ENCODE data around the gene CES3. TPM values are rescaled to one million over a fixed set of nuclear protein-coding genes. Genes with fewer than 3 reads are reported as not detected.
"Not testable (repeated sequence)": the region's sequence is repeated elsewhere in the genome, so short reads cannot be mapped to it uniquely, and the experiment has no call there.

CES3 gene
- total RNA-seq, 4 donors from 2014 or later = 0.31 to 1.6 (median 0.84) TPM

DNA sequence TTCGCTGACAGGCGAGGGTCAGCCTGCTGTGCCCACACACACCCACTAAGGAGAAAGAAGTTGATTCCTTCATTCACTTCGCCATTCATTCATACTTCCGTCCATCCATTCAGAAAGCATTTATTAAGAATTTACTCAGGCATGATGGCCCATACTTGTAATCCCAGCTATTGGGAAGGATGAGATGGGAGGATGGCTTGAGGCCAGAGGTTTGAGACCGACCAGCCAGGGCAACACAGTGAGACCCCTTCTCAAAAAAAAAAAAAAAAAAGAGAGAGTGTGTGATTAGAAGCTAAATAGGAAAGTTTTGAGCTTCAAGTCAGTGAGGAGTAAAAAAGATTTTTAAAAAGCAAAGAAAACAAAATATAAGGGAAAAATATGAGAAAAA, 17.0 kb upstream of the CES3 start:
- TF ChIP-seq, protein P1, sequence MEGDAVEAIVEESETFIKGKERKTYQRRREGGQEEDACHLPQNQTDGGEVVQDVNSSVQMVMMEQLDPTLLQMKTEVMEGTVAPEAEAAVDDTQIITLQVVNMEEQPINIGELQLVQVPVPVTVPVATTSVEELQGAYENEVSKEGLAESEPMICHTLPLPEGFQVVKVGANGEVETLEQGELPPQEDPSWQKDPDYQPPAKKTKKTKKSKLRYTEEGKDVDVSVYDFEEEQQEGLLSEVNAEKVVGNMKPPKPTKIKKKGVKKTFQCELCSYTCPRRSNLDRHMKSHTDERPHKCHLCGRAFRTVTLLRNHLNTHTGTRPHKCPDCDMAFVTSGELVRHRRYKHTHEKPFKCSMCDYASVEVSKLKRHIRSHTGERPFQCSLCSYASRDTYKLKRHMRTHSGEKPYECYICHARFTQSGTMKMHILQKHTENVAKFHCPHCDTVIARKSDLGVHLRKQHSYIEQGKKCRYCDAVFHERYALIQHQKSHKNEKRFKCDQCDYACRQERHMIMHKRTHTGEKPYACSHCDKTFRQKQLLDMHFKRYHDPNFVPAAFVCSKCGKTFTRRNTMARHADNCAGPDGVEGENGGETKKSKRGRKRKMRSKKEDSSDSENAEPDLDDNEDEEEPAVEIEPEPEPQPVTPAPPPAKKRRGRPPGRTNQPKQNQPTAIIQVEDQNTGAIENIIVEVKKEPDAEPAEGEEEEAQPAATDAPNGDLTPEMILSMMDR (IDR thresholded peaks at IDR 0.05) = no peak
- no peak for DNase-seq (ENCODE audit: low spot score)
- ATAC-seq (ENCODE audit: low FRiP score) = no peak

DNA sequence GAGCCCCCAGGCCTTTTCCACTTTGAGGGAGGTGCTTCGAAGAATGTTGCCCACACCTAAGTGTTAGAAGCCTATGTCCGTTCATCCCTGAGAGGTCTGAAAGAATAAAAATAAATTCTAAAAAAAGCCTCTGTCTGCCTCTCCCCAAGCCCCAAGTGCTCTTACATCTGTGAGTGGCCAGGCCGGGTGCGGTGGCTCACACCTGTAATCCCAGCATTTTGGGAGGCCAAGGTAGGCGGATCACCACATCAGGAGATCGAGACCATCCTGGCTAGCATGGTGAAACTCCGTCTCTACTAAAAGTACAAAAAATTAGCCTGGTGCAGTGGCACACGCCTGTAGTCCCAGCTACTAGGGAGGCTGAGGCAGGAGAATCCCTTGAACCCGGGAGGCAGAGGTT, 16.1 kb upstream of the CES3 start:
- not testable (repeated sequence) for ATAC-seq (ENCODE audit: low FRiP score); DNase-seq (ENCODE audit: low spot score)

DNA sequence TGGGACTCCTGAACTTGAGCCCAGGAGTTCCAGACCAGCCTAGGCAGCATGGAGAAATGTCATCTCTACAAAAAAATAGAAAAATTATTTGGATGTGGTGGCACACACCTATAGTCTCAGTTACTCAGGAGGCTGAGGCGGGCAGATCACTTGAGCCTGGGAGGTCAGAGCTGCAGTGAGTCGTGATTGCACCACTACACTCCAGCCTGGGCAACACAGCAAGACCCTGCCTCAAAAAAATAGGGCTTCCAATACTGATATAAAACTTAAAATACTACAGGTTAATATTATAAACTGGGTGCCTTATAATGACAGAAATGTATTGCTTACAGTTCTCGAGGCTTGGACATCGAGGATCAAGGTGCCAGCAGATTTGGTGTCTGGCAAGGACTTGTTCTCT, 15.1 kb upstream of the CES3 start:
- no peak for DNase-seq (ENCODE audit: low spot score)
- TF ChIP-seq, protein P1 (IDR thresholded peaks at IDR 0.05) = no peak
- ATAC-seq (ENCODE audit: low FRiP score) = no peak

DNA sequence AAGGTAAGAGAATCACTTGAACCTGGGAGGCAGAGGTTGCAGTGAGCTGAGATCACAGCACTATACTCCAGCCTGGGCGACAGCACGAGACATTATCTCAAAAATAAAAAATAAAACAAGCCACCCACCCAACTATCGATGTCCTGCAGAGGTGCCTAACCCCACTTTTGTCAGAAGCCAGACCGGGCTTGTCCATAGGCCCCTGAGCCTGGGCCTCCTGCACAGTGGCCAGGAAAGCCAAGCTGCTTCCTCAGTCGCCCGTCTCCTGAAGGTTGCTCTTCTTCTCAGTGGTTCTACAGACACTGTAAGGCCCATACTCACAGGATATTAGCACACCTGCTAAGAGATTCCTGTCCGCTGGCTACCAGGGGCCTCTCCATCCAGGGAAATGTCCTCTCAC, 14.5 kb upstream of the CES3 start:
- TF ChIP-seq, protein P1 (IDR thresholded peaks at IDR 0.05) = no peak

DNA sequence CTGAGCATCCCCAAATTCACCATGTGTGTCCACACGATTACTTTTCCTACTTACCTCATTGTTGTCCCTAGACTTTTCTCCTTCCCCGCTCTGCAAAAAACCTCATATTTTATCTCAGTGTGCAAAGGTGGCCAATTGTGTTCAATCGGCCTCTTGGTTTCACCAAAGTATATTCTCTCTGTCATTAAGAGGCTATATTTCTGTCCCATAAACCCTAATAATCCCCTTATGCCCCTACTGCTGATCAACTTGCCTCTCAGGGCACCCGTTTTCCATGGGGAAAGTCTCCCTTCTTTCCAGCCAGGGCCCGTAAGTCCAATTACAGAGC, 14.1 kb upstream of the CES3 start:
- no peak for ATAC-seq (ENCODE audit: low FRiP score)
- TF ChIP-seq, protein P1 (IDR thresholded peaks at IDR 0.05) = peak in 1 of 3 donors; percentile 37
- no peak for DNase-seq (ENCODE audit: low spot score)

More for the DNA sequence above, 14.5 kb upstream of the CES3 start:
- DNase-seq (ENCODE audit: low spot score) (no peak), ATAC-seq (ENCODE audit: low FRiP score) (no peak)

DNA sequence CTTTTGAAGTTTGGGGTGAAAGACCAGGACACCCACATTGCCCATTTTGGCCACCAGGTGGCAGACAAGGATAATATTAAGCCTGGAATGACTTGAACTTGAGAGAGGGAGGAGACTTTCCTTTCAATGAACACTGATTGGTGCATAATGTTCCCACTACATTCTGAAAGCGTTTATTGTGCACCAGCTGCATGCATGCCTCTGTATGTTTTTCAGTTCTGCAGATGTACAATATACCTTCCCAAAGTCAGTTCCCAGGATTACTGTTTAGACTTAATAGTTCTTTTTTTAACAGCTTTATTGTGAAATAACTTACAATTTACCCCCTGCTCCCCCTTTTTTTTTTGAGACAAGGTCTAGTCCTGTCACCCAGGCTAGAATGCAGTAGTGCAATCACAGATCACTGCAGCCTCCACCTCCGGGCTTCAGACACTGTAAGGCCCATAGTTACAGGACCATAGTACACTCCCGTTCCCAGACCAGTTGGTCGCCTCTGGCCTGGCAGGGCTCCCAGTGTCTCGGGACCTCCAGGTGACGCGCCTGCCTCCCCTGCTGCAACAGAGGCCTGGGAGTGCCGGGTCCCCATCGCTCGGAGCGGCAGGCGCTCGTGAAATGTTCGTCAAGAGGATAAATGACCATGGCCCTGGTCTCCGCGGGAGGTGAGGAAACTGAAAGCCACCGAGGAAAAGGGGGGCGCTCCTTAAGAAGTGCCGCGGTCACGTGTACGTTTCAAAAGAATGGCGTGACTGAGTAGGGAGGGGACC, 13.6 kb upstream of the CES3 start:
- peak; percentile 61 for ATAC-seq (ENCODE audit: low FRiP score)
- peak; percentile 98 for DNase-seq (ENCODE audit: low spot score)
- TF ChIP-seq, protein P1 (IDR thresholded peaks at IDR 0.05) = peak in 1 of 3 donors; percentile 45

DNA sequence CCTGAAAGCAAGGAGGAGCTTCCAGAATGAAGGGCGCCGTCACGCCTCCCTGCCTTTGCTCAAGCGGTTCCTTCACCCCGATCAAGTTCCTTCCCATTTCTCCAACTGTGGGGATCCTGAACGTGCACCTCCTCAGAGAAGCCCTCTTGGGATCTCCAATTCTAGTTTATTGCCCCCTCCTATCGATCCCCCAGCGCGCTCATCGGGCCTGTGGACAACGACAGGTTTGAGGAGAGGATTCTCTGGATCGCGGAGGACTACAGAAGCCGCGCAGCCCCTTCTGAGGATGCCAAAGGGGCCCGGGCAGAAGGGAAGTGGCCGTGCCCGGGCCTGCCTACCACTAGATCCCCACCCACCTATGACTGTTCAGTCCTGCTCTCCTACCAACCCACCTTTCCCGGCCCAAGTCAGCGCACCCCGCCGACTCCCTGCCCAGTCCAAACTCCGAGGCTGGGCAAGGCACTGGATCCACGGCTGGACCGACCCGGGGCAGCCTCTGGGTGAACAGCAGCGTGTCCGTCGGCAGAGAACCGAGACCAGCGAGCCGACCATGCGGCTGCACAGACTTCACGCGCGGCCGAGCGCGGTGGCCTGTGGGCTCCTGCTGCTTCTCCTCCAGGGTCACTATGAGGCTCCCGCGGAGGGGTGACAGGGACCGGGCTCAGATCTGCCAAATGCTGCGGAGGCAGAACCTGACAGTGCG, 12.8 kb upstream of the CES3 start:
- DNase-seq (ENCODE audit: low spot score) (no peak), ATAC-seq (ENCODE audit: low FRiP score) (peak; percentile 71)
- TF ChIP-seq, protein P1 (IDR thresholded peaks at IDR 0.05) = no peak
